B cell (primary cell): ENCODE measurements around the gene NRM. TPM values are rescaled to one million over a fixed set of nuclear protein-coding genes. Genes with fewer than 3 reads are reported as not detected.
"Not testable (repeated sequence)": the region's sequence is repeated elsewhere in the genome, so short reads cannot be mapped to it uniquely, and the experiment has no call there.

Experiments
- ATAC-seq: fragments of 200-7000 bp; cut with Tn5 transposase; one replicate; pipeline ENCODE4 v1.10.0; 2021; ENCODE audit warnings: low read depth, mild to moderate bottlenecking, moderate number of reproducible peaks, moderate library complexity
- CTCF ChIA-PET: fragments of 350-600 bp; sonication (Branson Sonifier 250); formaldehyde crosslinking; loops from one replicate; lab custom pipeline; 2021; ENCODE audit warnings: antibody characterized with exemption, inconsistent platforms; lab: Charles Lee
- POLR2A ChIA-PET: fragments of 350-600 bp; sonication (Branson Sonifier 250); formaldehyde crosslinking; loops from one replicate; lab custom pipeline; 2021; ENCODE audit warnings: antibody characterized with exemption; lab: Charles Lee
- DNase-seq: peaks from one replicate; pipeline ENCODE4 v3.0.0; 2013
- H2AFZ ChIP-seq: 2 replicates; pipeline ENCODE4 v1.6.1; 2012; ENCODE audit warnings: mild to moderate bottlenecking, low read depth, low read length; ENCODE audit not compliant: insufficient read depth, poor library complexity, severe bottlenecking
- H3K27ac ChIP-seq, 2 donors: 1 replicate in 1 of 2; 2 replicates in 1 of 2; pipeline ENCODE4 v1.5.1; 2012 to 2013; ENCODE audit warnings: low read length in 2 of 2, mild to moderate bottlenecking in 2 of 2, moderate library complexity in 1 of 2
- H3K27me3 ChIP-seq, 4 experiments: fragments of 200-600 bp in 1 of 4; sonication (generic) in 1 of 4; replicated peaks in 1 of 4; 1 replicate in 2 of 4; 2 replicates in 2 of 4; pipeline versions ENCODE4 v1.6.1 to v1.7.0; 2013 to 2016; ENCODE audit warnings: low read length in 3 of 4, mild to moderate bottlenecking in 2 of 4, mixed read lengths in 1 of 4, moderate library complexity in 1 of 4; ENCODE audit not compliant: insufficient read depth in 4 of 4, control insufficient read depth in 3 of 4; ENCODE audit errors: control extremely low read depth in 1 of 4
- H3K36me3 ChIP-seq, 2 experiments: replicated peaks in 1 of 2; 1 replicate in 1 of 2; 2 replicates in 1 of 2; pipeline versions ENCODE4 v1.6.1 to v1.7.1; 2013; ENCODE audit warnings: low read length in 1 of 2; ENCODE audit not compliant: insufficient read depth in 2 of 2, control insufficient read depth in 1 of 2; ENCODE audit errors: control extremely low read depth in 1 of 2, extremely low read depth in 1 of 2
- H3K4me1 ChIP-seq, 2 donors: fragments of 200-600 bp in 1 of 2; sonication (generic) in 1 of 2; 1 replicate in 1 of 2; 2 replicates in 1 of 2; pipeline versions ENCODE4 v1.5.1 to v1.6.1; 2013 to 2017; ENCODE audit warnings: low read length in 2 of 2; ENCODE audit not compliant: control insufficient read depth in 2 of 2, insufficient read depth in 2 of 2
- H3K4me2 ChIP-seq: replicated peaks from 2 replicates; pipeline ENCODE3; 2012; ENCODE audit warnings: mild to moderate bottlenecking, low read depth, low read length; ENCODE audit not compliant: poor library complexity, severe bottlenecking
- H3K4me3 ChIP-seq, 5 experiments: fragments of 200-600 bp in 1 of 5; sonication (generic) in 1 of 5; 1 replicate in 3 of 5; 2 replicates in 2 of 5; pipeline versions ENCODE4 v1.5.1 to v1.7.0; 2011 to 2016; ENCODE audit warnings: low read length in 4 of 5, mild to moderate bottlenecking in 4 of 5, low read depth in 2 of 5, control low read depth in 1 of 5, moderate library complexity in 1 of 5; ENCODE audit not compliant: insufficient read depth in 1 of 5; ENCODE audit errors: control extremely low read depth in 1 of 5, extremely low read depth in 1 of 5
- H3K79me2 ChIP-seq: fragments of 200-600 bp; sonication (generic); one replicate; pipeline ENCODE4 v1.6.0; 2016; ENCODE audit warnings: low read length; ENCODE audit not compliant: control insufficient read depth, insufficient read depth
- H3K9ac ChIP-seq: fragments of 200-600 bp; sonication (generic); 2 replicates; pipeline ENCODE4 v1.6.1; 2017; ENCODE audit warnings: mild to moderate bottlenecking, low read length, moderate library complexity
- H3K9me3 ChIP-seq, 3 donors: one replicate each; pipeline versions ENCODE4 v1.6.1 to v1.7.1; 2013; ENCODE audit warnings: low read length in 2 of 3; ENCODE audit not compliant: control insufficient read depth in 2 of 3, insufficient read depth in 1 of 3; ENCODE audit errors: control extremely low read depth in 1 of 3
- H4K20me1 ChIP-seq: 2 replicates; pipeline ENCODE4 v1.6.0; 2012; ENCODE audit warnings: mild to moderate bottlenecking, low read length; ENCODE audit not compliant: insufficient read depth, control insufficient read depth, poor library complexity, severe bottlenecking
- H3K27ac Mint-ChIP-seq: one replicate; pipeline ENCODE4 v1.8.0; 2021; ENCODE audit warnings: mixed read lengths
- H3K27me3 Mint-ChIP-seq: one replicate; pipeline ENCODE4 v1.8.0; 2021; ENCODE audit warnings: mixed read lengths
- H3K4me1 Mint-ChIP-seq: one replicate; pipeline ENCODE4 v1.8.0; 2021; ENCODE audit warnings: mixed read lengths
- H3K4me3 Mint-ChIP-seq: one replicate; pipeline ENCODE4 v1.8.0; 2021; ENCODE audit warnings: mixed read lengths
- H3K9me3 Mint-ChIP-seq: one replicate; pipeline ENCODE4 v1.8.0; 2022; ENCODE audit warnings: mixed read lengths; ENCODE audit not compliant: insufficient read depth
- CTCF ChIP-seq: fragments of 200-600 bp; IDR thresholded peaks from one replicate; pipeline ENCODE4 v1.8.0; 2022; ENCODE audit warnings: antibody characterized with exemption, mild to moderate bottlenecking
- EZH2 ChIP-seq: IDR thresholded peaks from 2 replicates; pipeline ENCODE4 v1.6.1; 2012; ENCODE audit warnings: borderline replicate concordance, low read depth, mild to moderate bottlenecking, moderate library complexity, low read length; ENCODE audit not compliant: insufficient read depth, poor library complexity, severe bottlenecking
- WGBS: methylation state at CpG from one replicate; pipeline ENCODE4 v1.1.5; 2013; ENCODE audit warnings: missing lambda C conversion rate; ENCODE audit not compliant: insufficient coverage; 5-methylcytosine and 5-hydroxymethylcytosine counted together
- intact Hi-C: fragments of 100-400 bp; cut with micrococcal nuclease; formaldehyde crosslinking; loops from one replicate; pipeline ENCODE4 v1.10.0; 2022
- polyA plus RNA-seq: library from polyadenylated mRNA; depleted of rRNA; stranded (reverse); fragments of >200 nt; gene quantifications from 2 replicates; pipeline ENCODE4 v1.2.3, GENCODE V29; 2012
- total RNA-seq, 2 donors: library from RNA; stranded (reverse); fragments of 120-200 nt in 1 of 2; gene quantifications; 1 replicate in 1 of 2; 2 replicates in 1 of 2; pipeline versions ENCODE4 v1.2.3 to v1.2.4, GENCODE V29; 2013 to 2022

Gene NRM
- total and polyA plus RNA-seq, 2 donors (not counting 1 experiment from before 2014, with no cell fraction given) = 24.9 to 26.0 TPM

DNA sequence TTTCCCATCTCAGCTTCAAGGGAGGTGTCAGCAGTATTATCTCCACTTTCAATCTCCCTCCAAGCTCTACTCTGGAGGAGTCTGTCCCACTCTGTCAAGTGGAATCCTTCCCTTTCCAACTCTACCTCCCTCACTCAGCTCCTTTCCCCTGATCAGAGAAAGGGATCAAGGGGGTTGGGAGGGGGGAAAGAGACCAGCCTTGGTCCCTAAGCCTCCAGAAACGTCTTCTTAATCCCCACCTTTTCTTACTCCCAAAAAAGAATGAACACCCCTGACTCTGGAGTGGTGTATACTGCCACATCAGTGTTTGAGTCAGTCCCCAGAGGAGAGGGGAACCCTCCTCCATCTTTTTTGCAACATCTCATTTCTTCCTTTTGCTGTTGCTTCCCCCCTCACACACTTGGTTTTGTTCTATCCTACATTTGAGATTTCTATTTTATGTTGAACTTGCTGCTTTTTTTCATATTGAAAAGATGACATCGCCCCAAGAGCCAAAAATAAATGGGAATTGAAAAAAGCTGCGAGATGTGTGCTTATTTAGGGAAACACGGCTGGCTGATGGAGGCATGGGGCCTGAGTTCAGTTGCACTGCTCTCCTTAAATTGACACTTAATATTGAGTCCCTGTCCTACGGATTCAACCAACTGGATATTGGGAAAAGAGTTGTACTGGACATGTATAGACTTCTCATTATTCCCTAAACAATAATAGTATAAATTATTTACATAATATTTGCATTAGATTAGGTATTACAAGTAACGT is 34.3 kb upstream of the NRM start:
- DNase-seq = no peak
- H3K4me2 ChIP-seq = no peak overlapping the region
- H3K27me3 Mint-ChIP-seq = no peaks in the 10 kb centered on the region
- H3K36me3 ChIP-seq = peaks cover 6 to 57% of the 10 kb centered on the region in 2 experiments
- H4K20me1 ChIP-seq = peaks cover 44% of the 10 kb centered on the region
- no CpG with 5 or more reads among the region's 6 CpGs for WGBS
- peaks cover 89% of the 10 kb centered on the region for H3K79me2 ChIP-seq
- intact Hi-C loops = no loop called here
- peaks cover 40% of the 10 kb centered on the region for H3K4me1 Mint-ChIP-seq
- peaks cover 14 to 24% of the 10 kb centered on the region in 2 donors for H3K4me1 ChIP-seq
- no peaks in the 10 kb centered on the region for H3K9me3 ChIP-seq
- POLR2A ChIA-PET = interaction anchor here (9.8 kb wide), 1 partner anchor 43 kb away, joined by 216 read pairs; no protein-coding TSS in a partner anchor
- TF ChIP-seq EZH2 = no peak
- no peak for TF ChIP-seq CTCF
- CTCF ChIA-PET = interaction anchor here (1.1 to 22.5 kb wide), 6 partner anchors 8 to 242 kb away, joined by 5 to 963 read pairs (median 94); partner anchors contain the start of genes DHX16 and NRM
- no peak for ATAC-seq
- no peak overlapping the region for H3K9ac ChIP-seq
- H3K9me3 Mint-ChIP-seq = no peaks in the 10 kb centered on the region
- H2AFZ ChIP-seq = no peak overlapping the region
- H3K4me3 Mint-ChIP-seq = no peak overlapping the region
- peak overlapping the region; percentile 0 for H3K27ac Mint-ChIP-seq
- no peak overlapping the region for H3K4me3 ChIP-seq
- H3K27ac ChIP-seq = peak overlapping the region in 1 of 2 donors; percentile 64
- no peaks in the 10 kb centered on the region for H3K27me3 ChIP-seq

GRCh38 chr6:30723843-30724741 is 33.3 kb upstream of the NRM start:
- H3K4me3 ChIP-seq, H3K27me3 Mint-ChIP-seq, H3K4me3 Mint-ChIP-seq, H3K4me2 ChIP-seq, ATAC-seq, H2AFZ ChIP-seq, H3K9me3 ChIP-seq, H3K9ac ChIP-seq, intact Hi-C loops, H3K27me3 ChIP-seq, DNase-seq, H3K9me3 Mint-ChIP-seq: not testable (repeated sequence)
- H3K4me1 Mint-ChIP-seq = peaks cover 46% of the 10 kb centered on the region
- Histone ChIP-seq H3K36me3 (peaks cover 6 to 49% of the 10 kb centered on the region in 2 experiments), H4K20me1 (peaks cover 44% of the 10 kb centered on the region), H3K79me2 (peaks cover 81% of the 10 kb centered on the region), H3K4me1 (peaks cover 22 to 32% of the 10 kb centered on the region in 2 donors), H3K27ac (peak overlapping the region in 1 of 2 donors; percentile 64)
- POLR2A ChIA-PET = interaction anchor here (3.4 to 9.8 kb wide), 2 partner anchors 36 to 42 kb away, joined by 31 to 216 read pairs; no protein-coding TSS in a partner anchor
- 83% methylated on average over 22 of the region's 29 CpGs for WGBS
- H3K27ac Mint-ChIP-seq = peak overlapping the region; percentile 26
- CTCF ChIA-PET = interaction anchor here (0.9 to 22.5 kb wide), 14 partner anchors 9 to 241 kb away, joined by 3 to 963 read pairs (median 7); partner anchors contain the start of genes DHX16, MRPS18B and NRM
